GM12891 (cell line): ENCODE results near the gene WDR91.

ENCODE experiments used
- DNase-seq: peaks from one replicate; pipeline ENCODE4 v3.0.0; 2011; ENCODE audit warnings: low spot score; ENCODE audit not compliant: insufficient read length
- FAIRE-seq: peaks from 2 replicates; lab custom pipeline; 2011; peaks lifted over from hg19 to GRCh38; lab: Jason Lieb, UNC
- PAX5 ChIP-seq: IDR thresholded peaks from 2 replicates; pipeline ENCODE4 v1.6.1; 2011; ENCODE audit warnings: low read length, moderate library complexity, mild to moderate bottlenecking; ENCODE audit not compliant: insufficient read depth, severe bottlenecking
- POLR2A ChIP-seq: IDR thresholded peaks from 2 replicates; pipeline ENCODE4 v1.6.1; 2011; ENCODE audit warnings: low read depth, low read length, control low read depth
- POLR2AphosphoS5 ChIP-seq: IDR thresholded peaks from 2 replicates; pipeline ENCODE4 v1.6.1; 2011; ENCODE audit warnings: low read depth, low read length, control low read depth
- POU2F2 ChIP-seq: IDR thresholded peaks from 2 replicates; pipeline ENCODE4 v1.6.1; 2011; ENCODE audit warnings: low read depth, mild to moderate bottlenecking, control low read depth, low read length, moderate library complexity
- SPI1 ChIP-seq: IDR thresholded peaks from 2 replicates; pipeline ENCODE4 v1.6.1; 2011; ENCODE audit warnings: low read depth, low read length, control low read depth
- TAF1 ChIP-seq: IDR thresholded peaks from 2 replicates; pipeline ENCODE4 v1.6.1; 2011; ENCODE audit warnings: low read depth, low read length, control low read depth

WDR91 gene

GRCh38 chr7:135247746-135248471 lies 36.6 kb upstream of the WDR91 start:
- DNase-seq (no peak), FAIRE-seq (no peak)
- TF ChIP-seq POLR2AphosphoS5, result no peak
- TF ChIP-seq SPI1, result no peak
- no peak for TF ChIP-seq TAF1
- TF ChIP-seq POU2F2, result no peak
- TF ChIP-seq PAX5, result no peak
- no peak for TF ChIP-seq POLR2A

- TF ChIP-seq POLR2AphosphoS5 (no peak), PAX5 (no peak), POU2F2 (no peak), POLR2A (no peak), SPI1 (no peak), TAF1 (no peak)
- DNase-seq (no peak), FAIRE-seq (no peak)
These were observed 35.0 kb upstream of the WDR91 start for GRCh38 chr7:135246191-135246825.

GRCh38 chr7:135245226-135246190 lies 34.2 kb upstream of the WDR91 start:
- DNase-seq, result no peak
- no peak for TF ChIP-seq PAX5
- TF ChIP-seq POU2F2, result no peak
- TF ChIP-seq POLR2A, result no peak
- no peak for TF ChIP-seq SPI1
- TF ChIP-seq POLR2AphosphoS5, result no peak
- TF ChIP-seq TAF1, result no peak
- FAIRE-seq, result no peak

- no peak for TF ChIP-seq TAF1
- TF ChIP-seq POLR2A, result no peak
- TF ChIP-seq POU2F2, result no peak
- no peak for TF ChIP-seq SPI1
- TF ChIP-seq POLR2AphosphoS5, result no peak
- TF ChIP-seq PAX5, result no peak
- DNase-seq (no peak), FAIRE-seq (no peak)
These were observed 30.9 kb upstream of the WDR91 start for GRCh38 chr7:135242096-135242684.

GRCh38 chr7:135240441-135240840 lies 29.1 kb upstream of the WDR91 start:
- no peak for DNase-seq
- FAIRE-seq, result no peak
- TF ChIP-seq POU2F2 (no peak), TAF1 (no peak), SPI1 (no peak), POLR2AphosphoS5 (no peak), POLR2A (no peak), PAX5 (no peak)

GRCh38 chr7:135239263-135239662 lies 27.9 kb upstream of the WDR91 start:
- DNase-seq (no peak), FAIRE-seq (no peak)

GRCh38 chr7:135238112-135238744 lies 26.9 kb upstream of the WDR91 start:
- TF ChIP-seq TAF1, result no peak
- no peak for TF ChIP-seq POLR2AphosphoS5
- TF ChIP-seq POU2F2, result no peak
- TF ChIP-seq PAX5, result no peak
- TF ChIP-seq SPI1, result no peak
- no peak for TF ChIP-seq POLR2A
- DNase-seq (no peak), FAIRE-seq (no peak)

More at GRCh38 chr7:135239263-135239662, 27.9 kb upstream of the WDR91 start:
- TF ChIP-seq POU2F2 (no peak), TAF1 (no peak), SPI1 (no peak)

- DNase-seq (no peak), FAIRE-seq (peak; percentile 59)
These were observed 25.4 kb upstream of the WDR91 start for GRCh38 chr7:135236727-135237126.

GRCh38 chr7:135235841-135236240 lies 24.5 kb upstream of the WDR91 start:
- no peak for DNase-seq
- FAIRE-seq, result peak; percentile 16
- TF ChIP-seq SPI1 (no peak), TAF1 (no peak), POLR2AphosphoS5 (no peak)

More at GRCh38 chr7:135236727-135237126, 25.4 kb upstream of the WDR91 start:
- TF ChIP-seq SPI1 (no peak), POU2F2 (no peak), POLR2AphosphoS5 (no peak), PAX5 (no peak), POLR2A (no peak), TAF1 (no peak)
